B cell (primary cell): ENCODE results near the gene ZNF423.

ENCODE experiments used
- EZH2 ChIP-seq: IDR thresholded peaks from 2 replicates; pipeline ENCODE4 v1.6.1; 2012; ENCODE audit warnings: borderline replicate concordance, low read depth, mild to moderate bottlenecking, moderate library complexity, low read length; ENCODE audit not compliant: insufficient read depth, poor library complexity, severe bottlenecking
- TF ChIP-seq, protein P1 (sequence below): fragments of 200-600 bp; IDR thresholded peaks from one replicate; pipeline ENCODE4 v1.8.0; 2022; ENCODE audit warnings: antibody characterized with exemption, mild to moderate bottlenecking

DNA sequence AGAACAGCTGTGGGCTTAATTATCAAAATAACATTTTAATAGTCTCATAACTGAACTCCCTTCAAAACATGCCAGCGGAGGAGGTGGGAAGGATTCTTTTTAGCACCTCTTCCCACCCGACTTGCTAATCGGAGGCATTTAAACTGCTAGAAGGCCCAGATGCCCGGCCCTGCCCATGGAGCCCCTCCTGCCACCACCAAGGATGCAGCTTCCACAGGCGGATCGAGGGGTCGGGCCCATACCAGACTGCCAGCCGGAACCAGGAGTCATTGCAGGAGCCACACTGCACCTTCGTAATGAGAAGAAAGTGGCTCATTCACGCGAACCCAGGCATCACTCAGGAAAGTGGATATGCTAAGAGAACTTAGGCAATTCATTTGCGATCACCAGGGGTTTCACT lies 281.1 kb downstream of the ZNF423 start:
- TF ChIP-seq, protein P1, sequence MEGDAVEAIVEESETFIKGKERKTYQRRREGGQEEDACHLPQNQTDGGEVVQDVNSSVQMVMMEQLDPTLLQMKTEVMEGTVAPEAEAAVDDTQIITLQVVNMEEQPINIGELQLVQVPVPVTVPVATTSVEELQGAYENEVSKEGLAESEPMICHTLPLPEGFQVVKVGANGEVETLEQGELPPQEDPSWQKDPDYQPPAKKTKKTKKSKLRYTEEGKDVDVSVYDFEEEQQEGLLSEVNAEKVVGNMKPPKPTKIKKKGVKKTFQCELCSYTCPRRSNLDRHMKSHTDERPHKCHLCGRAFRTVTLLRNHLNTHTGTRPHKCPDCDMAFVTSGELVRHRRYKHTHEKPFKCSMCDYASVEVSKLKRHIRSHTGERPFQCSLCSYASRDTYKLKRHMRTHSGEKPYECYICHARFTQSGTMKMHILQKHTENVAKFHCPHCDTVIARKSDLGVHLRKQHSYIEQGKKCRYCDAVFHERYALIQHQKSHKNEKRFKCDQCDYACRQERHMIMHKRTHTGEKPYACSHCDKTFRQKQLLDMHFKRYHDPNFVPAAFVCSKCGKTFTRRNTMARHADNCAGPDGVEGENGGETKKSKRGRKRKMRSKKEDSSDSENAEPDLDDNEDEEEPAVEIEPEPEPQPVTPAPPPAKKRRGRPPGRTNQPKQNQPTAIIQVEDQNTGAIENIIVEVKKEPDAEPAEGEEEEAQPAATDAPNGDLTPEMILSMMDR = no peak
- TF ChIP-seq EZH2 = no peak
